ENCODE data around the gene STRA6.

The STRA6 gene

DNA sequence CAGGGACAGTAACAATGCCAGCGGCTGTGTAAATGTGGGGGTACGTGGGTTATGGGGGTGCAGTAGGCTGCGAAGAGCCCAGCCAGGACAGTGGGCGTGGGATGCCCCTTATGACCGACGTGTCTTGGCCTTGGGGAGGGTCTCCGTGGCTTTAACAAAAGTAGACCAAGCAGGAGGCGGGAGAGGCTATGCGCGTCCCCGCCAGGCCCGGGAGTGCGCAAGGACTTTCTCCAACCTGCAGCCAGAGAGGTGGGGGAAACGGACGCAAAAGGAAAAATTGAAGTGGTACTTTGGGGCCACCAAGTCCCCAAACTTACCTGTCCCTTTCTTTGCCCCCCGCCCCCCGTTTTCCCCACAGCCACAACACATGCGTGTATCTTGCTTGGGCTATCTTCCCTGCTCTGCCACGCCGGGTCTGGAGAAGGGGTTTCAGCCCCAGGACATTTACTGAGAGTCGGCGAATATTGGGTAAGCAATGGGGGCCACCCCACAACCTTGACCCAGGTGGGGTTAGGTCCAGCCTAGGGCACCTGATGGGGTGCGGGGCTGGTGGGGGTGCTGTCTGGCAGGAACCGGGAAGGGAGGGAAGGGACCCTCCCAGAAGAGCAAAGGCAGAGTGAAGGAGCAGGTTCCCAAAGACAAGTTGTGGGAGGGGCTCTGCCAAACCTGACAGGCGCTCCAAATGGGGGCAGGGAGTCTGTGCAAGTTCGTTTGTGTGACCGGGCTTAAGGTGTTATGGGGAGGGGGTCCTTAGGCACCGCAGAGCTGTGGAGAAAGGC lies 71.5 kb downstream of the STRA6 start:
- DNase-seq, result no peak

DNA sequence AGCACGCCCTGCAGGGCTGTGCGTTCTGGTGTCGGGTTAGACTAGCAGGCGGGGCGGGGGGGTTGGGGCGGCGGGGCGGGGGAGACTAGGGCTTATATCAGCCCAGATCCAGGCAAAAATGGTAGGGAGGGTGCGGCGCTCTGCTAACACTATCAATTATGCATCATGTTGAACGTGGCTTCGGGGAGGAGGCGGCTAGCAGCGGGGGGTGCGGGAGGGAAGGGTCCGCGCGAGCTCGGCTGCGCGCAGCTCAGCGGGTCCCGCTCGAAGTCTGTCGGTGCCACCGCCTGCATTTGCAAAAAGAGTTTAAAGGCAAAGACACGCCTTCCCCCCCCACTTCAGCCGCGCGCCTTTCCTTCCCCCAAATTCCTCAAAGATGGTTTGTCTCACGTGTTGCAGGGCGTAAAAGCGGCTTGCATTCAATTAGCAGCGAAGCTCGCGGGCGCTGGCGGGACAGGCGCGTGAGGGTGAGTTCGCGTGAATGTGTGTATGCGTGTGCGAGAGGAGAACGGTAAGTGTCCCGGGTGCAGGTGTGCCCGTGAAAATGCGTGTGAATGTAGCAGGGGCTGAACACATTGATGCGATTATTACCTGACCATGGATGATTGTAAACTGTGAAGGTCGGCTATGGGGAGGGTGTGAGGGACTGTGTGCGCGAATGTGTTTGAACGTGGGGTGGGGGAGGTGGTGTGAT lies 72.3 kb downstream of the STRA6 start, which contains the start of gene ISLR2:
ISLR2 (plus strand) TSS at position 432 of the 694 bp plus-strand sequence. CDS start 2,169 bp downstream, outside the sequence.
- DNase-seq, result peak; percentile 28 to 32

GRCh38 chr15:74129586-74130154 lies 72.9 kb downstream of the STRA6 start:
- DNase-seq, result no peak

Data from NCI-H187 (cell line).